ENCODE data around the gene LBR.

Gene LBR

DNA sequence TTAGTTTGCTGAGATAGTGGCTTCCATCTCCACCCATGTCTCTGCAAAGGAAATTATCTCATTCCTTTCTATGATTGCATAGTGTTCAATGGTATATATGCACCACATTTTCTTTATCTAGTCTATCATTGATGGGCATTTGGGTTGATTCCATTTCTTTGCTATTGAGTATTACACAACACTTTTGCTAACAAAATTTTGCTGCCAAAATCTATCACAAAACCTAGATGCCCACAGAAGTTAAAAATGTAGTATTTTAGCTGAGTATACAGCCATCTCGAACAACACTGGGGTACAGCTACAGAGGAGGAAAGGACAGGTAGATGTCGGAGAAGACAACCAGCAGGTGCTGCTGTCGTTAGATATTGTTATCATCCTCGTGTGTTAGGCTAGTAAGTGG is 67.7 kb downstream of the LBR start:
- Histone ChIP-seq H2AK5ac (ENCODE audit: low read length) (no peak overlapping the region), H3K18ac (ENCODE audit: low read length) (no peak overlapping the region), H2AFZ (ENCODE audit: insufficient read depth, low read length, poor library complexity) (no peak overlapping the region), H3K4me3 (ENCODE audit: low read depth, low read length) (no peak overlapping the region), H2BK5ac (ENCODE audit: low read depth, low read length, poor library complexity) (no peak overlapping the region), H3K79me1 (ENCODE audit: low read length) (no peaks in the 10 kb centered on the region), H2BK120ac (ENCODE audit: insufficient read depth, low read length, poor library complexity) (no peak overlapping the region), H3K27me3 (ENCODE audit: insufficient read depth, low read length) (no peaks in the 10 kb centered on the region), H4K91ac (ENCODE audit: low read depth, low read length) (no peak overlapping the region), H3K79me2 (ENCODE audit: control insufficient read depth, insufficient read depth, low read length, poor library complexity) (no peaks in the 10 kb centered on the region), H2BK12ac (ENCODE audit: low read length) (no peak overlapping the region), H3K9ac (ENCODE audit: low read length) (no peak overlapping the region), H3K14ac (ENCODE audit: low read length) (no peak overlapping the region), H3K23ac (ENCODE audit: low read length) (no peak overlapping the region), H3K36me3 (ENCODE audit: control insufficient read depth in 1 of 2, insufficient read depth in 2 of 2, low read length in 2 of 2) (no peaks in the 10 kb centered on the region), H4K8ac (ENCODE audit: low read depth, low read length) (no peak overlapping the region), H3K27ac (ENCODE audit: low read depth, low read length) (no peak overlapping the region), H3K4ac (ENCODE audit: low read depth, low read length) (no peak overlapping the region), H4K12ac (ENCODE audit: low read depth, low read length) (no peak overlapping the region), H3K4me1 (ENCODE audit: control insufficient read depth in 1 of 2, insufficient read depth in 2 of 2, low read length in 2 of 2) (no peaks in the 10 kb centered on the region), H3K9me3 (ENCODE audit: insufficient read depth, low read depth, low read length) (no peaks in the 10 kb centered on the region), H3K4me2 (ENCODE audit: low read length) (no peak overlapping the region)
- WGBS (ENCODE audit: extremely low coverage, insufficient coverage, insufficient read length), result no CpG with 5 or more reads among the region's 4 CpGs
- no peak for DNase-seq

DNA sequence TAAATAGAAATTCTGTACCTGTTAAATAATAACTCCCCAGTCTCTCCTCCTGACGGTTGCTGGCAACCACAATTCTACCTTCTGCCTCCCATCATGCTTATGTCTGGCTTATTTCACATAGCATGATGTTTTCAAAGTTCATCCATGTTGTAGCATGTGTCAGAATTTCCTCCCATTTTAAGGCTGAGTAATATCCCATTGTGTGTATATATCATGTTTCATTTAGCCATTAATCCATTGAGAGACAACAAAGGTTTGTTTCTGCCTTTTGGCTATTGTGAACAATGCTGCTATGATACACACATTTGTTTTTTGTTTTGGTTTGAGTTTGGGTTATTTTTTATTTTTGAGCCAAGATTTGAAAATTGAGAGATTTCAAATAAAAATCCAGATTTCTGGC is 72.0 kb downstream of the LBR start:
- Histone ChIP-seq H4K12ac (ENCODE audit: low read depth, low read length) (no peak overlapping the region), H3K27me3 (ENCODE audit: insufficient read depth, low read length) (no peaks in the 10 kb centered on the region), H2BK5ac (ENCODE audit: low read depth, low read length, poor library complexity) (no peak overlapping the region), H2AFZ (ENCODE audit: insufficient read depth, low read length, poor library complexity) (no peak overlapping the region), H3K4me2 (ENCODE audit: low read length) (no peak overlapping the region), H3K9ac (ENCODE audit: low read length) (no peak overlapping the region), H3K4ac (ENCODE audit: low read depth, low read length) (no peak overlapping the region), H3K79me1 (ENCODE audit: low read length) (no peaks in the 10 kb centered on the region), H3K9me3 (ENCODE audit: insufficient read depth, low read depth, low read length) (no peaks in the 10 kb centered on the region), H3K23ac (ENCODE audit: low read length) (no peak overlapping the region), H2BK12ac (ENCODE audit: low read length) (no peak overlapping the region), H2AK5ac (ENCODE audit: low read length) (no peak overlapping the region), H3K18ac (ENCODE audit: low read length) (no peak overlapping the region), H4K8ac (ENCODE audit: low read depth, low read length) (no peak overlapping the region), H2BK120ac (ENCODE audit: insufficient read depth, low read length, poor library complexity) (no peak overlapping the region), H3K27ac (ENCODE audit: low read depth, low read length) (no peak overlapping the region), H3K4me3 (ENCODE audit: low read depth, low read length) (no peak overlapping the region), H3K14ac (ENCODE audit: low read length) (no peak overlapping the region), H3K79me2 (ENCODE audit: control insufficient read depth, insufficient read depth, low read length, poor library complexity) (no peaks in the 10 kb centered on the region), H3K36me3 (ENCODE audit: control insufficient read depth in 1 of 2, insufficient read depth in 2 of 2, low read length in 2 of 2) (no peaks in the 10 kb centered on the region), H3K4me1 (ENCODE audit: control insufficient read depth in 1 of 2, insufficient read depth in 2 of 2, low read length in 2 of 2) (no peaks in the 10 kb centered on the region), H4K91ac (ENCODE audit: low read depth, low read length) (no peak overlapping the region)
- no CpG with 5 or more reads among the region's 1 CpG for WGBS (ENCODE audit: extremely low coverage, insufficient coverage, insufficient read length)
- no peak for DNase-seq

DNA sequence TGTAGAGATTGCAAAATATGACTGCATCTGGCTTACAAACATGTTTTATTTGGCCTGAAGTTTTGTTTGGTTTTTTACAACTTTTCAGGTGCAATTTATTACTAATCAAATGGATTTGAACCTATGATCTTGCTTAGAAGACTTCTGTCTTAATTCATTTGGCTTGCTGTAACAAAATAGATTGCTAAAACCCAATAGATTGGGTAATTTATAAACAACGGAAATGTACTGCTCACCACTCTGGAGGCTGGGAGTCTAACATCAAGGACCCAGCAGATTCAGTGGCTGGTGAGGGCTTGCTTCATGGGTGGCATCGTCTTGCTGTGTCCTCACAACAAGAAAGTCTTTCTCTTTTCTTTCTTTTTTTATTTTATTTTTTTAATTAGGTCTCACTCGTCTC is 72.9 kb downstream of the LBR start:
- no CpG with 5 or more reads among the region's 3 CpGs for WGBS (ENCODE audit: extremely low coverage, insufficient coverage, insufficient read length)
- Histone ChIP-seq H3K27me3 (ENCODE audit: insufficient read depth, low read length) (no peaks in the 10 kb centered on the region), H3K18ac (ENCODE audit: low read length) (no peak overlapping the region), H3K23ac (ENCODE audit: low read length) (no peak overlapping the region), H3K9me3 (ENCODE audit: insufficient read depth, low read depth, low read length) (no peaks in the 10 kb centered on the region), H3K14ac (ENCODE audit: low read length) (no peak overlapping the region), H3K9ac (ENCODE audit: low read length) (no peak overlapping the region), H3K36me3 (ENCODE audit: control insufficient read depth in 1 of 2, insufficient read depth in 2 of 2, low read length in 2 of 2) (no peaks in the 10 kb centered on the region), H3K4me2 (ENCODE audit: low read length) (no peak overlapping the region), H3K4ac (ENCODE audit: low read depth, low read length) (no peak overlapping the region), H3K4me3 (ENCODE audit: low read depth, low read length) (no peak overlapping the region), H2AFZ (ENCODE audit: insufficient read depth, low read length, poor library complexity) (no peak overlapping the region), H2BK120ac (ENCODE audit: insufficient read depth, low read length, poor library complexity) (no peak overlapping the region), H4K8ac (ENCODE audit: low read depth, low read length) (no peak overlapping the region), H3K79me1 (ENCODE audit: low read length) (no peaks in the 10 kb centered on the region), H3K27ac (ENCODE audit: low read depth, low read length) (no peak overlapping the region), H4K91ac (ENCODE audit: low read depth, low read length) (no peak overlapping the region), H2BK12ac (ENCODE audit: low read length) (no peak overlapping the region), H3K4me1 (ENCODE audit: control insufficient read depth in 1 of 2, insufficient read depth in 2 of 2, low read length in 2 of 2) (no peaks in the 10 kb centered on the region), H4K12ac (ENCODE audit: low read depth, low read length) (no peak overlapping the region), H2BK5ac (ENCODE audit: low read depth, low read length, poor library complexity) (no peak overlapping the region), H2AK5ac (ENCODE audit: low read length) (no peak overlapping the region), H3K79me2 (ENCODE audit: control insufficient read depth, insufficient read depth, low read length, poor library complexity) (no peaks in the 10 kb centered on the region)
- no peak for DNase-seq

Measured in trophoblast cell (in vitro differentiated cells and primary cell).